ENCODE measurements around the gene HTR2C. TPM values are rescaled to one million over a fixed set of nuclear protein-coding genes. Genes with fewer than 3 reads are reported as not detected.
"Not testable (repeated sequence)": the region's sequence is repeated elsewhere in the genome, so short reads cannot be mapped to it uniquely, and the experiment has no call there.

Gene HTR2C
- total RNA-seq (2012; rRNA removed): not detected in 2 replicates

DNA sequence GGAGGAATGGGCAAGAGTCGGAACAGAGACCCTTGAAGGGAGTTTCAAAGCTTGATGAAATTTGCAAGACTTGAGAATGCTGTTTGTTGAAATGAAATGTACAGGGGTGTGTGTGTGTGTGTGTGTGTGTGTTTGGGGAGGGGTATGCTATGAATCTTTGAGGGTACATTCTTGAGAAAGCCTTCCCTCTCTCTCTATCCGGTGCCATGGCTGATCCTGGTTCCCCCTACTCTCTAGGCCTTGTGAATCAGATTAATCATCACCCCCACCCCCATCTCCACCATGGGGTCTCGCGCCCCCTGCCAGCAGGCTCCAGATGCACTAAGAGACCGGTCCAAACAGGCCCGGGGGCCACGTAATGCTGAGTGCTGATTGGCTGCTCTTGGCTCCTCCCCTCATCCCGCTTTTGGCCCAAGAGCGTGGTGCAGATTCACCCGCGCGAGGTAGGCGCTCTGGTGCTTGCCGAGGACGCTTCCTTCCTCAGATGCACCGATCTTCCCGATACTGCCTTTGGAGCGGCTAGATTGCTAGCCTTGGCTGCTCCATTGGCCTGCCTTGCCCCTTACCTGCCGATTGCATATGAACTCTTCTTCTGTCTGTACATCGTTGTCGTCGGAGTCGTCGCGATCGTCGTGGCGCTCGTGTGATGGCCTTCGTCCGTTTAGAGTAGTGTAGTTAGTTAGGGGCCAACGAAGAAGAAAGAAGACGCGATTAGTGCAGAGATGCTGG is at the start of gene HTR2C:
HTR2C (plus strand) TSS at position 441 of the 729 bp plus-strand sequence. CDS start 142,851 bp downstream, outside the sequence.
- Histone ChIP-seq H3K4me1 (ENCODE audit: control insufficient read depth, insufficient read depth, low read length) (no peaks in the 10 kb centered on the region), H3K9ac (ENCODE audit: low read depth, low read length) (no peak within 1 kb of the TSS), H3K36me3 (ENCODE audit: insufficient read depth, low read length) (no peaks in the 10 kb centered on the region), H3K4me3 (ENCODE audit: low read length) (no peak within 1 kb of the TSS), H3K4me2 (ENCODE audit: low read length) (peak within 1 kb of the TSS; percentile 29), H3K27me3 (ENCODE audit: control insufficient read depth, insufficient read depth, low read length) (peaks cover 61% of the 10 kb centered on the region), H3K9me3 (replicated peaks; ENCODE audit: low read length) (no peaks in the 10 kb centered on the region)

DNA sequence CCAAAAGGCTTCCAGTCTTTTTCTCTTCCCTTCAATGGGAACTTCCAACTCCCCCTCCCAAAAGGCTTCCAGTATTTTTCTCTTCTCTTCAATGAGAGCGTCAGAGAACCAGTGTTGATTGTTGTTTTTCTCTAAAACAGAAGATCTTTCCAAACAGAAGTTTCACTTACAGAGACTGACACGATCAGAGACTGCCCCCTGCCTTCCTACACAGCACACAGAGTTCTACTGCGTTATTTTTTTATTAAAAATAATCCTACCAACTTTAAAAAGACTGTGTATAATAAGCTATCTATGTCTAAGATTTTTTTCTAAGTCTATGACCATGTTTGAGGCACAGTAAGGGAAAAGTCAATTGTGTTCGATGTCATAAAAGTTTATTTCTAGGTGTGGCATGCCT is 3.5 kb upstream of the HTR2C start:
- H3K36me3 ChIP-seq (ENCODE audit: insufficient read depth, low read length): no peaks in the 10 kb centered on the region
- H3K4me1 ChIP-seq (ENCODE audit: control insufficient read depth, insufficient read depth, low read length): no peaks in the 10 kb centered on the region
- H3K4me2 ChIP-seq (ENCODE audit: low read length): no peak overlapping the region
- peaks cover 57% of the 10 kb centered on the region for H3K27me3 ChIP-seq (ENCODE audit: control insufficient read depth, insufficient read depth, low read length)
- H3K9me3 ChIP-seq (replicated peaks; ENCODE audit: low read length): no peaks in the 10 kb centered on the region
- no peak overlapping the region for H3K9ac ChIP-seq (ENCODE audit: low read depth, low read length)
- H3K4me3 ChIP-seq (ENCODE audit: low read length): no peak overlapping the region

DNA sequence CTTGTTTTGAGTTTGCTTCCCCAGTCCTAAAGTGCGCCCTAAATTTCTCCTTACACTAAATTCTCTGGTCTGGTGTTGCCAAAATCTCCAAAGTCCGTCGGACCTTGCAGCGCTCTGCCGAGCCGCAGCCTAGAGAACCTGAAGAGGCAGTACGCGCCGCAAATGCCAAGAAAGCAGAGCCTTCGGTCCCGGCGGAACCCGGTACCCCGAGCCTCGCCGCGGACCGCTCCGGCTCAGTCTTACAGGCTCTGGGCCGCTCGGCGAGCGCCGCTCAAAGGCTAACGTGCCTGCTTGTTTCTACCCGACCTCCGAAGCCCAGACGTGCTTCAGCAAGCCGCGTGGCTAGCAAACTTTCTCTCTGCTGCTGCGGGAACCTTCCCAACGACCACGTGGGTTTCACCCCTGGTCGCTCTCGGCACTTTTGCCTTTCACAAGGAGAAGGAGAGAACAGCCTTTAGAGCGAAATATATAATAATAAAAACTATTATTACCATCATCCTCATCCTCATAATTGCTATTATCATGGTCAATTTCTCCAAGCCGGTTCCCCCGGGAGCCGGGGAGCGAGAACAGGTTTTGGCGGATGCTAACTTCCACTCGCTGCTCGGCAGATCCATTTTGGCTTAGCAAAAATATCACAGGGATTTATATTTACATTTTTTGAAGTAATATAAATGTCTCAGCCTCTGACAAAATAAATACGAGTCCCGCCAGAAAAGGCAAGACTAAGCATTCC is 2.2 kb upstream of the HTR2C start:
- Histone ChIP-seq H3K36me3 (ENCODE audit: insufficient read depth, low read length) (no peaks in the 10 kb centered on the region), H3K4me2 (ENCODE audit: low read length) (no peak overlapping the region), H3K4me3 (ENCODE audit: low read length) (no peak overlapping the region), H3K9me3 (replicated peaks; ENCODE audit: low read length) (no peaks in the 10 kb centered on the region), H3K9ac (ENCODE audit: low read depth, low read length) (no peak overlapping the region), H3K27me3 (ENCODE audit: control insufficient read depth, insufficient read depth, low read length) (peaks cover 61% of the 10 kb centered on the region), H3K4me1 (ENCODE audit: control insufficient read depth, insufficient read depth, low read length) (no peaks in the 10 kb centered on the region)

DNA sequence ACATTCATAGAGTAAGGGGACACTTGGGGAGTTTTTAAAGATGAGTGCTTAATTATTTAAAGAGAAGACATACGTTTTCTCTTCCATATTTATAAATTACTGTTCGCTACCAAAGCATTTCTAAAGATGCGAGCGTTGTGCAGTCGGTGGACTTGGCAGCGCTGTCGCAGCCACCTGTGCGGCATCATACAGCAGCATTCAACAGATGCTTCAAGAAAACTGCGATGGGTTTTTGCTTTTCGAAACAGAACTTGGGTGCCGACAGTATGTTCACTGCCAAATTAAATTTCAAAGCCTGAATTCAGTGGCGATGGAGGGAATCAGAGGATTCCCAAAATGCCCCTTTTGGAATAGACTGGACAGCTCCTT is 1.6 kb upstream of the HTR2C start:
- Histone ChIP-seq H3K4me2 (ENCODE audit: low read length) (no peak overlapping the region), H3K27me3 (ENCODE audit: control insufficient read depth, insufficient read depth, low read length) (peaks cover 61% of the 10 kb centered on the region), H3K36me3 (ENCODE audit: insufficient read depth, low read length) (no peaks in the 10 kb centered on the region), H3K9ac (ENCODE audit: low read depth, low read length) (no peak overlapping the region), H3K9me3 (replicated peaks; ENCODE audit: low read length) (no peaks in the 10 kb centered on the region), H3K4me3 (ENCODE audit: low read length) (no peak overlapping the region), H3K4me1 (ENCODE audit: control insufficient read depth, insufficient read depth, low read length) (no peaks in the 10 kb centered on the region)

DNA sequence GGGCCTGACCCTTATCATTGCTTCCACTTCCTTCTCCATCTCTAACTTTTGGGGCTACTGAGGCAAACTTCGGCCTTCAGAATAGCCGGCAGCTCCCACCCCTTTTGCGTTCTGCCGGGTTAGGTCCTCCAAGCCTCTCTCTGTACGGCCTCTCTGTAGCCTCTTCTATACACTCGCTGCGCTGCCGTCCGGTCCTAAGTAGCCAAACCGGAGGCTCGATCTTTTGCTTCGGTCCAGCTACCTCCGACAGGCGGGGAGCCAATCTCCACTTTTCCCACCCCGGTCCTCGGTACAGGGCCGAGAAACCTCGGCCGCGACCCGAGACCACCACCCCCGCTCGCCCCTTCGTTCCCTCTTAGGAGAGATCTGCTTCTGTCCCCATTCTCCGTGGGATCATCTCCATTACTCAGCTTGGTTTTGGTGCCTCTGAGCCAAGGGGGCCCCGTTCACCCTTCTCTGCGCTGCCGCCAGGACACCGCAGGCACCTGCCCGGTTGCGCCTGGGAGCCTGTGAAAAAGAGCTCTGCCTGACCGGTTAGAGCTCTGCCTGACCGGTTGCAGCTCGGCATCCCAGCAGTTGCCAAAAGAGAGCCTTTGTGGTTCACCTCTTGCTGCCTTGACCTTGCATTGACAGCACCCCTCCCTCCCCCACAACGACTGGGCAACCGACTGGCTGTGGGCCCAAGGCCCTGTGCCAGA is 1.0 kb upstream of the HTR2C start:
- Histone ChIP-seq H3K9ac (ENCODE audit: low read depth, low read length) (no peak overlapping the region), H3K4me1 (ENCODE audit: control insufficient read depth, insufficient read depth, low read length) (no peaks in the 10 kb centered on the region), H3K4me3 (ENCODE audit: low read length) (no peak overlapping the region), H3K4me2 (ENCODE audit: low read length) (no peak overlapping the region), H3K9me3 (replicated peaks; ENCODE audit: low read length) (no peaks in the 10 kb centered on the region), H3K27me3 (ENCODE audit: control insufficient read depth, insufficient read depth, low read length) (peaks cover 61% of the 10 kb centered on the region), H3K36me3 (ENCODE audit: insufficient read depth, low read length) (no peaks in the 10 kb centered on the region)

DNA sequence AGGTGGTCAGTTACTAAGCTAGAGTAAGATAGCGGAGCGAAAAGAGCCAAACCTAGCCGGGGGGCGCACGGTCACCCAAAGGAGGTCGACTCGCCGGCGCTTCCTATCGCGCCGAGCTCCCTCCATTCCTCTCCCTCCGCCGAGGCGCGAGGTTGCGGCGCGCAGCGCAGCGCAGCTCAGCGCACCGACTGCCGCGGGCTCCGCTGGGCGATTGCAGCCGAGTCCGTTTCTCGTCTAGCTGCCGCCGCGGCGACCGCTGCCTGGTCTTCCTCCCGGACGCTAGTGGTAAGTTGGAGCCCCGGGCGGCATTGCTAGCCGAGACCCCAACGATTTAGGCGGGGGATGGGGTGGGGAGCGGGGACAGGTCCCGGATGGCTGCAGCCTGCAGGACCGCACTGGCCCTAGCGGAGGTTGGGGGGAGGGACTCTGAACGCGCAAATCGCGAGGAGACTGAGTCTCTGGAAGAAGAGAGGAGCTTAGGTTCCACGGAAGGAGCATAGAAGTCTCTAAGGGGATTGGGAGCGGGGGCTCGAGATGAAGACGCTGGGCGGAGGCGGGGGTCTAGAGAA is 573 bp downstream of the HTR2C start:
- Histone ChIP-seq H3K4me2 (ENCODE audit: low read length) (peak overlapping the region; percentile 29), H3K36me3 (ENCODE audit: insufficient read depth, low read length) (no peaks in the 10 kb centered on the region), H3K9me3 (replicated peaks; ENCODE audit: low read length) (no peaks in the 10 kb centered on the region), H3K9ac (ENCODE audit: low read depth, low read length) (no peak overlapping the region), H3K4me1 (ENCODE audit: control insufficient read depth, insufficient read depth, low read length) (no peaks in the 10 kb centered on the region), H3K27me3 (ENCODE audit: control insufficient read depth, insufficient read depth, low read length) (peaks cover 62% of the 10 kb centered on the region), H3K4me3 (ENCODE audit: low read length) (no peak overlapping the region)

DNA sequence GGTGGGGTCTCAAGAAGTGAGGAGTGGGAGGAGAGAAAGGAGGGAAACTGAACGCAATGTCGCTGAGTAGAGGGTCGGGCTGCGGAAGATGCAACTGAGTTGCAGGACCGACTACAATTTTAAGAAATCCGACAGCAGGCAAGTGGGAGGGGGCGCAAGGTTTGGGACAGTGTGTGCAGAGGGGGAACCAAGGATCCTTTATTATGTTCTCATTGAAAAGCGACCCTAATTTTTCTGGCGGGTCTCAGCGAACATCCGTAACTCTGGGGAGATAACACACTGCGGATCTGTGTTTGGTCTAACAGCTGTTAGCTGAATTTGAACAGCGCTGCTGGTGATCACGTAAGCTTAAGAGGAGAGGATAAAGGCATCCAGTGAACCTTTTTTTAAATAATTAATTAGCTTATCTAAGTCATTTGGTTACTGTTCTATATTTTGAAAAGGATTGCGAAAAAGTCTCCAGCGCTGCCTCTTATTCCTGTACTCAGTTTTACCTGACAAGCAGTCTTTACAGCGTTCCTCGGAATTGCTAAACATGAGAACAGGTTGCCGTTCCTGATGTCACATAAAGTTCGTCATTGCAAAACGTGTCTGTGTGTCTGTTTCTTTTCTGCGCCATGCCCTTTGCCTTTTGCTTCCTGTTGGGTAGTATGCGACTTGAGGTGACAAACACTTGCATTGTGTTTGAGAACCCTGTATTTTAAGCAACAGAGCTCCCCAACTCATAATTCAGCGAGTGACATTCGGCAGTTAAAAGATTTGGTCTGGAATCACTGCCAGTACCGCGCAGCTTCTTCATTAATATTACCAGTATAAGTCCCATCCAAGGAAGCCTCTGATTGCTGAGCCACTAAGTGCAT is 1.3 kb downstream of the HTR2C start:
- H3K4me3 ChIP-seq (ENCODE audit: low read length): no peak overlapping the region

DNA sequence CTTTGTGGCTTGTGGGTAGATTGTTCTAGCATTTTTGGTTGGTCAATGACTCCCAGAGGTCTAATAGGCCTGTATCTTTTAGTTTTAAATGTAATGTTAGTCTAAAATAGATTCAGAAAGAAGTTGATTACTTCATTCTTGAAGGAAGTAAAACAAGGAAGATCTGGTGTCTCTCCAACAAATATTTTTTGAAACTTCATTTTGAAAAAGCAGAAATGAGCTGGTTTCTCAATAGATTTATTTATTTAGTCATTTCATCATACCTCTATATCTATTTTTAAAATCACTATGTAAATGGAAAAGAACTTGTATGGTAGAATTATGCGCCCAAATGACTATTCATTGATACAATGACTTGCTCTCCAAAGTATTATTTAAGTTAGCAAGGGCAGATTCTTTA is 7.2 kb downstream of the HTR2C start:
- H3K27me3 ChIP-seq (ENCODE audit: control insufficient read depth, insufficient read depth, low read length): peaks cover 10% of the 10 kb centered on the region
- no peaks in the 10 kb centered on the region for H3K9me3 ChIP-seq (replicated peaks; ENCODE audit: low read length)
- H3K36me3 ChIP-seq (ENCODE audit: insufficient read depth, low read length): no peaks in the 10 kb centered on the region
- no peak overlapping the region for H3K9ac ChIP-seq (ENCODE audit: low read depth, low read length)
- H3K4me2 ChIP-seq (ENCODE audit: low read length): no peak overlapping the region
- no peaks in the 10 kb centered on the region for H3K4me1 ChIP-seq (ENCODE audit: control insufficient read depth, insufficient read depth, low read length)
- H3K4me3 ChIP-seq (ENCODE audit: low read length): no peak overlapping the region

More for the DNA sequence above, 1.3 kb downstream of the HTR2C start:
- Histone ChIP-seq H3K9me3 (replicated peaks; ENCODE audit: low read length) (no peaks in the 10 kb centered on the region), H3K9ac (ENCODE audit: low read depth, low read length) (no peak overlapping the region), H3K36me3 (ENCODE audit: insufficient read depth, low read length) (no peaks in the 10 kb centered on the region), H3K4me1 (ENCODE audit: control insufficient read depth, insufficient read depth, low read length) (no peaks in the 10 kb centered on the region), H3K27me3 (ENCODE audit: control insufficient read depth, insufficient read depth, low read length) (peaks cover 60% of the 10 kb centered on the region), H3K4me2 (ENCODE audit: low read length) (no peak overlapping the region)

DNA sequence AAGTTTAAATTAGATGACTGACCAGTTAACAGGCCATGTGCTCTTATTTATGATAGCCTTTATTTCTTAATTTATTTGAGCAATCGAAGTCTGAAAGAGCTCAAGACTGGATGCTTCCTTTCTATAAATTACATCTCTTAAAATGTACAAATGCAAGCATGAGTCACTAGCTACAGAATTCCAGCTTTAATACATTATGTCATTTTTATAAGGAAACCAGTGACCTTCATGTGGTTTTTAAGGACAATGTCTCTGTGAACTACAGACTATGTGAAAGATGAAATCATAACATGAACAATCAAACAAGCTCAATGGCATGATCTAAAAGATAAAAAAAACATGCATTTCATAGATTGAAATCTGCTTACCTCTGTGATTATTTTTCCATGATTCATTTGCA is 15.4 kb downstream of the HTR2C start:
- Histone ChIP-seq H3K4me2 (ENCODE audit: low read length) (no peak overlapping the region), H3K4me1 (ENCODE audit: control insufficient read depth, insufficient read depth, low read length) (no peaks in the 10 kb centered on the region), H3K9ac (ENCODE audit: low read depth, low read length) (no peak overlapping the region), H3K36me3 (ENCODE audit: insufficient read depth, low read length) (no peaks in the 10 kb centered on the region), H3K9me3 (replicated peaks; ENCODE audit: low read length) (no peaks in the 10 kb centered on the region), H3K27me3 (ENCODE audit: control insufficient read depth, insufficient read depth, low read length) (no peaks in the 10 kb centered on the region), H3K4me3 (ENCODE audit: low read length) (no peak overlapping the region)

DNA sequence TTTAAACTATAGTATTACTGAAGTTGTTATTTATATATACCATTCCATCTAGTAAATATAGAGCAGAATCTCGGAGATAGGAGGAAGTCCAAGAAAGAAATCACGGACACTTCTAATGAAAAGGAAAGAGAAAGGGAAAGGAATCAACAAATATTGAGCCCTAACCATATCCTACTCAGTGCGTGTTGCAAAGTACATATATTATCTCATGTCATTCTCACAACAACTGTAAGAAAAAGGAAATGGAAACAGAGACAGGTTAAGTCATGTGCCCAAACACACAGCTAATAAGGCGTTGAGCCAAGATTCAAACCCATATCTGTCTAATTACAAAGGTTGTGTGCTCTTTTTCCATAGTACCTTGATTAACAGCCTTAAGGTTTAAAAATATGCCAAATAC is 16.0 kb downstream of the HTR2C start:
- H3K4me3 ChIP-seq (ENCODE audit: low read length): no peak overlapping the region
- H3K9me3 ChIP-seq (replicated peaks; ENCODE audit: low read length): no peaks in the 10 kb centered on the region
- no peaks in the 10 kb centered on the region for H3K27me3 ChIP-seq (ENCODE audit: control insufficient read depth, insufficient read depth, low read length)
- no peak overlapping the region for H3K9ac ChIP-seq (ENCODE audit: low read depth, low read length)
- no peaks in the 10 kb centered on the region for H3K36me3 ChIP-seq (ENCODE audit: insufficient read depth, low read length)
- no peak overlapping the region for H3K4me2 ChIP-seq (ENCODE audit: low read length)
- no peaks in the 10 kb centered on the region for H3K4me1 ChIP-seq (ENCODE audit: control insufficient read depth, insufficient read depth, low read length)

DNA sequence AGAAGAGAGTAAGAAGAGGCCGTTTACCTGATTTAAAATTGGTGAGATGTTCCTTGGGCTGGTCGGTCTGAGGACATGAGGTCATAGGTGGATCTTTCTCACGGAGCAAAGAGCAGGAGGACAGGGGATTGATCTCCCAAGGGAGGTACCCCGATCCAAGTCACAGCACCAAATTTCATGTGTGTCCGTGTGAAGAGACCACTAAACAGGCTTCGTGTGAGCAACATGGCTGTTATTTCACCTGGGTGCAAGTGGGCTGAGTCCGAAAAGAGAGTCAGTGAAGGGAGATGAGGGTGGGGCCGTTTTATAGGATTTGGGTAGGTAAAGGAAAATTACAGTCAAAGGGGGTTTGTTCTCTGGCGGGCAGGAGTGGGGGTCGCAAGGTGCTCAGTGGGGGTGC is 22.7 kb downstream of the HTR2C start:
- H3K4me3 ChIP-seq (ENCODE audit: low read length); H3K36me3 ChIP-seq (ENCODE audit: insufficient read depth, low read length); H3K9me3 ChIP-seq (replicated peaks; ENCODE audit: low read length); H3K4me2 ChIP-seq (ENCODE audit: low read length); H3K27me3 ChIP-seq (ENCODE audit: control insufficient read depth, insufficient read depth, low read length); H3K4me1 ChIP-seq (ENCODE audit: control insufficient read depth, insufficient read depth, low read length); H3K9ac ChIP-seq (ENCODE audit: low read depth, low read length): not testable (repeated sequence)

Measured in skeletal muscle satellite cell (primary cell).